AG04450 (cell line): Measurements from ENCODE around the gene PEPD. TPM values are rescaled to one million over a fixed set of nuclear protein-coding genes. Genes with fewer than 3 reads are reported as not detected.

Experiments used
- CTCF ChIA-PET: fragments of 300-600, 350-600 bp; formaldehyde crosslinking; extraction: SDS; loops from one replicate; lab custom pipeline; 2022; ENCODE audit warnings: antibody characterized with exemption, inconsistent platforms; lab: Charles Lee
- POLR2A ChIA-PET: fragments of 350-600 bp; formaldehyde crosslinking; extraction: SDS; loops from one replicate; lab custom pipeline; 2021; ENCODE audit warnings: antibody characterized with exemption, inconsistent platforms; lab: Yijun Ruan, JAX
- DNase-seq: peaks from one replicate; pipeline ENCODE4 v3.0.0-alpha.2; 2011; ENCODE audit warnings: low read depth, low spot score
- H3K27ac ChIP-seq: one replicate; pipeline ENCODE4 v1.5.1; 2012; ENCODE audit warnings: low read depth, low read length, control low read depth
- H3K27me3 ChIP-seq: one replicate; pipeline ENCODE4 v1.6.0; 2012; ENCODE audit warnings: low read length; ENCODE audit not compliant: control insufficient read depth, insufficient read depth
- H3K4me3 ChIP-seq: 2 replicates; pipeline ENCODE4 v1.5.1; 2011; ENCODE audit warnings: mild to moderate bottlenecking, low read depth, low read length, control low read depth
- H3K9me3 ChIP-seq: 2 replicates; pipeline ENCODE4 v1.5.1; 2012; ENCODE audit warnings: low read length; ENCODE audit not compliant: control insufficient read depth, insufficient read depth
- CTCF ChIP-seq: IDR thresholded peaks from 2 replicates; pipeline ENCODE4 v1.5.1; 2011; ENCODE audit warnings: low read depth, low read length, control low read depth, inconsistent platforms
- polyA plus RNA-seq: library from polyadenylated mRNA; depleted of rRNA; stranded (reverse); fragments of >200 nt; gene quantifications from 2 replicates; pipeline ENCODE4 v1.2.3, GENCODE V29; 2011

The PEPD gene
- polyA plus RNA-seq, 1 experiment, result 67.1 TPM

- DNase-seq, result no peak
- TF ChIP-seq CTCF, result no peak
Observed at GRCh38 chr19:33510462-33511194, 11.0 kb downstream of the PEPD start.

GRCh38 chr19:33509774-33510173 lies 11.8 kb downstream of the PEPD start:
- no peak for TF ChIP-seq CTCF
- Histone ChIP-seq H3K4me3 (no peak overlapping the region), H3K27ac (no peak overlapping the region), H3K9me3 (no peaks in the 10 kb centered on the region; the same call in 1 of the 2 replicates), H3K27me3 (no peaks in the 10 kb centered on the region)
- CTCF ChIA-PET, result no interaction called here
- no peak for DNase-seq
- POLR2A ChIA-PET, result no interaction called here

More at GRCh38 chr19:33510462-33511194, 11.0 kb downstream of the PEPD start:
- no peak overlapping the region for H3K27ac ChIP-seq
- H3K4me3 ChIP-seq, result no peak overlapping the region
- CTCF ChIA-PET, result no interaction called here
- no peaks in the 10 kb centered on the region for H3K27me3 ChIP-seq
- H3K9me3 ChIP-seq, result no peaks in the 10 kb centered on the region; the same call in 1 of the 2 replicates
- POLR2A ChIA-PET, result interaction anchor here (0.5 kb wide), 1 partner anchor 19 kb away, joined by 7 read pairs; no protein-coding TSS in a partner anchor

- no peak overlapping the region for H3K4me3 ChIP-seq
- no peaks in the 10 kb centered on the region; the same call in 1 of the 2 replicates for H3K9me3 ChIP-seq
- H3K27ac ChIP-seq, result no peak overlapping the region
- POLR2A ChIA-PET, result no interaction called here
- no peaks in the 10 kb centered on the region for H3K27me3 ChIP-seq
- CTCF ChIA-PET, result no interaction called here
- TF ChIP-seq CTCF, result no peak
- no peak for DNase-seq
Observed at GRCh38 chr19:33508941-33509614, 12.5 kb downstream of the PEPD start.

- CTCF ChIA-PET, result no interaction called here
- Histone ChIP-seq H3K9me3 (no peaks in the 10 kb centered on the region; the same call in 1 of the 2 replicates), H3K27me3 (no peaks in the 10 kb centered on the region), H3K4me3 (no peak overlapping the region), H3K27ac (no peak overlapping the region)
- POLR2A ChIA-PET, result no interaction called here
- no peak for TF ChIP-seq CTCF
- no peak for DNase-seq
Observed at GRCh38 chr19:33508431-33508830, 13.2 kb downstream of the PEPD start.

GRCh38 chr19:33508009-33508408 lies 13.6 kb downstream of the PEPD start:
- ChIA-PET POLR2A (no interaction called here), CTCF (no interaction called here)
- Histone ChIP-seq H3K27me3 (no peaks in the 10 kb centered on the region), H3K9me3 (no peaks in the 10 kb centered on the region; the same call in 1 of the 2 replicates), H3K4me3 (no peak overlapping the region), H3K27ac (no peak overlapping the region)
- no peak for DNase-seq
- no peak for TF ChIP-seq CTCF
